ENCODE data around the gene PADI3.

The PADI3 gene

DNA sequence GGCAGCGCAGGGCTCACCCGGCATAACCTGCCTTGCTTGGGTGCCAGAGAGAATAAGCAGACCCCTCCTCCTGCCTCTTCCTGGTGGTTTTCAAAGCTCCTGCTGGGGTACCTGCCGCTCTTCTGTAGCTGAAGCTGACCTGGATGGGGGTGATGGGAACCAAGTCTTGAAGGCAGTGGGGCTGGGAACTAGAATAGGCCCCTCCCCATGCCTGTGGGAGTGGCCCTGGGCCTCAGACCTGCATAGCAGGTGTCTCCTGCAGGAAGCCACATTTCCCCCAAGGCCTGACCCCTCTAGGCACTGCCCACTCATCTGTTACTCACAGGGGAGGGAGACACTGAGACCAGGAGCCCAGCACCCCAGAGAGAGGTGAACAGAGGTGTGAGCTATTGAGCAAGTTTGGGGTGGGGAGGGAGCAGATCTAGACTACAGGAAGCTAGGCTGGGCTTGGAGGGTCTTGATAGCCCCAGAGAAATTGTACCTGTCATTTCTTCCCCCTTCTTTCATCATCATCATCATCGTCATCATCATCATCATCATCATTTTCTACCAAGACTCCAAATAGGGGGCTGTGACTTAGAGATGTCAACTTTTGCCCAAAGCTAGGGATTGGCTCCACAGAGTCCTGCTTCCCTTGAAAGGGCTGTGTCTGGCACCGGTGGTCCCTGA is 33.9 kb upstream of the PADI3 start:
- DNase-seq, result no peak

DNA sequence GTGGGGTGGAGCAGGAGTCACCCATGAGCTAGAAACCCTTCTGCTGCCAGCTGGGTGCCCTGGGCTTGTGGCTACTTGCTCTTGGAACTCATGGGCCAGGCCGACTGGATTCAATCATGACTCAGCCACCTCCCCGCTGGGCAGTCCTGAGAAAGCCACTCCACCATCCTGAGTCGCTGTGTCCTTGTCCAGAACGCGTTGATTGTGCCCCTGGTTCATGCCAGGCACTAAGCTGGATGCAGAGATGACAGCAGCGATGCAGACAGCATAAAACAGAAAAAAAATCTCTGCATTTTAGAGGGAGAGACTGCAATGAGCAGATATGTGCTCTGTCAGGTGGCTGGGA is 33.4 kb upstream of the PADI3 start:
- no peak for DNase-seq

- DNase-seq, result no peak
Measured at GRCh38 chr1:17216078-17216477, 32.8 kb upstream of the PADI3 start.

- no peak for DNase-seq
Measured at GRCh38 chr1:17217607-17218006, 31.3 kb upstream of the PADI3 start.

DNA sequence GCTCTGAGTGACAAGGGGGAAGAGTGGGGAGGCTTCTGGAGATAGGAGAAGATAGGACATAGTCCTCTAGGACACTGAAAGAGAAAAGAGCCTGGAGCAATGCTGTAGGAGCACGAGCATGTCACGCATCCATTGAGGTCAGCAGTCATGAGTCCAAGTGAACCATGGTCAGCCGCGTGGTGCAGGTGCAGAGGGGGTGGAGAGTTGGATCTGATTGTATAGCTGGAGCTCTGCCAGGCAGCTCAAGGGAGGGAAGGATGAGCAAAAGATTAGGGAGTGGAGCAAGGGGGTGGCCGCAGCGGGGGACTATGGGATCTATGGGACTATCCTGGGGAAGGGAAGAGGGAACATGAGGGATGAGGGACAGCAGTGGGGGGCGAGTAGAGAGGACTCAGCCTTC is 30.0 kb upstream of the PADI3 start:
- DNase-seq, result no peak

DNA sequence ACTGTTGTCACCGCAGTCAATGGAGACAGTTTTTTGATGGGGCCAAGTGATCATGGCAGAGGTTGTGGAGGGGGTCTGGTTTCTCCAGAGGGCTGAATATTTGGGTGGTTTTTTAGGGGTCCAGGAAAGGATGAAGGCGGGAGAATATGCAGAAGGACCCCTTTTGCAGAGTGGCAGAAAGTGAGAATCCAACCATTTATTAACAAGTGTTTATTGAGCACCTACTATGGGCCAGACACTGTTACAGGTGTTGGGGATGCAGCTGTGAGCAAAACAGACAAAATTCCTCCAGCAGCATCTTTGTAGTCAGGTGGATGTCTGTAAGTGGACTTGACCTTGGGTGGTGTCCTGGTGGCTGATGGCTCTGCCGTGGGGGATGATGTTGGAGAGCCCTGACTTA is 28.6 kb upstream of the PADI3 start:
- no peak for DNase-seq

DNA sequence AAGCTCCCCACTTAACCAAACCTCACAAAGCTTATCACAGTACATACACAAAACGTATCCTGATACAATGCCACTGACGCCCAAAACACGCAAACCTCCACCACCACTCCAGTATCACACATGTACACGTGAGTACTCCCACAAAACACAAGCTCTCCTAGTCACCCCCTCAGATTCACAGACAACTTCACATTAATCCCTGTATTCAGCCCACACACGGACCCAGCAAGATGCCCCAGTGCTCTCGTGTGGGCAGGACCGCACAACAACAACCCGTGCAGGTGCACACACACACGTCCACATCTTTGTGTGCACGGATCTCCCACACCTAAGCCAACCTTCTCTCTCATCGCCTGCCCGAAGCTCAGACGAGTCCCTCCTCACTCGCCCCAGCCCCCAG is 26.3 kb upstream of the PADI3 start:
- DNase-seq, result no peak

- DNase-seq, result no peak
Measured at GRCh38 chr1:17224434-17224833, 24.5 kb upstream of the PADI3 start.

DNA sequence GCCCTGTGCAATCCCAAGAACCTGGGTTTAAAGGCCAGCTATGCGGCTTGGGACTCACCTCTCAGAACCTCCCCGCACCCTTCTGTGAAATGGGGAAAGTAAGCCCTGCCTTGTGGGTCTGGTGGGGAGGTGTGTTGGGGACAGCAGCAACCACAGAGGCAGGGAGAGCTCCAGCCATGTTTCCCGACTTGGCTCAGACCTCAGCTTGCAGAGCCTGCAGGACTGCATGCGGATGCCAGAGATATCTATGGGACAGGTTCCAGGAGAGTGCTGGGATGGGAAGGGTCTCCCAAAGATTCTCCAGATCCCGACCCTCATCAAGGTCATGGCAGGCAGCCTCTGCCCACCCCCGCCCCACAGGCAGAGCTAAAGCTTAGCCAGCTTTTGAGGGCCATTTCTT is 23.8 kb upstream of the PADI3 start:
- no peak for DNase-seq

DNA sequence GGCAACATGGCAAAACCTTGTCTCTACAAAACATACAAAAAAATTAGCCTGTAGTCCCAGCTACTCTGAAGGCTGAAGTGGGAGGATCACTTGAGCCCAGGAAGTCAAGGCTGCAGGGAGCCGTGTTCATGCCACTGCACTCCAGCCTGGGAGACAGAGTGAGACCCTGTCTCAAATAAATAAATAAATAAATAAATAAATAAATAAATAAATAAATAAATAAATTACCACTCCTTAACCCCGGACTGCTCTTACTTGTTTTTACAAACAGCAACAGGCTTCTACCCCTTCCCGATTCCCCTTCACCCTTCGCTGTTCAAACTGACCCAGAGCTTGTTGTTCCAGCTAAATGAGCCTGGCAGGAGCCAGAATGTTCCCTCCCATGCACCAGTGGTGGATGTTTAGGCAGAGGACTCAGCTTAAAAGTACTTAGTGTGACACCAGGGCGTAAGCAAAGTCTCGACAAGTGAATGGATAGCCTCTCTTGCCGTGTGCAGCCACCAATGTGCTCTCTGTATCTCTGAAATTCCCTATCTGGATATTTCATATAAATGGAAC is 21.5 kb upstream of the PADI3 start:
- no peak for DNase-seq

DNA sequence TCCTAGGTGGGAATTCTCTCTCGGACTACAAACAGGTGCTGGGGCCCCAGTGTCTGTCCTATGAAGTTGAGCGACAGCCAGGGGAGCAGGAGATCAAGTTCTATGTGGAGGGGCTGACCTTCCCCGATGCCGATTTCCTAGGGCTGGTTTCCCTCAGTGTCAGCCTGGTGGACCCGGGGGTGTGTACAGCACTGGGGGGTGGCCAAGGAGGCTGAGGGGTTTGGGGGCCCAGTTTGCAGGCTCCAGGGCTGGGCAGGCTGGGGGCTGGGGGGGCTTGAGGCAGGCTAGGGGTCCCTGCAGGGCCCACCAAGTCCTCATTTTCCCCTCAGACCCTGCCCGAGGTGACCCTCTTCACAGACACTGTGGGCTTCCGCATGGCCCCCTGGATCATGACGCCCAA is 20.3 kb upstream of the PADI3 start:
- no peak for DNase-seq

GRCh38 chr1:17229379-17229778 is 19.5 kb upstream of the PADI3 start:
- DNase-seq, result no peak

DNA sequence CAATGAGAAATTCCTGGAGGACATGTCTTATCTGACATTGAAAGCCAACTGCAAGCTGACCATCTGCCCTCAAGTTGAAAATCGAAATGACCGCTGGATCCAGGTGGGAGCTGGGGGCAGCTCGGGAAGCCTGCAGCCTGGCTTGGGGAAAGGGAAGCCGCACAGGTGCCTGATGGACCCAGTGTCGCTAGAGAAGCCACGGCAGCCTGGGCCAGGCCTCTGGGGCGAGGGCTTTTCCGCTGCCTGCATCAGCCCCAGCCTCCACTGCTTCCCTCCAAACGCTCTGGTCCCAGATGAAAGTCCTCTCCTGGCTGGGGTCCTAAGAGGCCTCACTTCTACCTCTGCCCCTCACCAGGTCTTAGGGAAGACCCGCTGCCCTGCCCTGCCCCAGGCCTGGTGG is 18.8 kb upstream of the PADI3 start:
- no peak for DNase-seq

DNA sequence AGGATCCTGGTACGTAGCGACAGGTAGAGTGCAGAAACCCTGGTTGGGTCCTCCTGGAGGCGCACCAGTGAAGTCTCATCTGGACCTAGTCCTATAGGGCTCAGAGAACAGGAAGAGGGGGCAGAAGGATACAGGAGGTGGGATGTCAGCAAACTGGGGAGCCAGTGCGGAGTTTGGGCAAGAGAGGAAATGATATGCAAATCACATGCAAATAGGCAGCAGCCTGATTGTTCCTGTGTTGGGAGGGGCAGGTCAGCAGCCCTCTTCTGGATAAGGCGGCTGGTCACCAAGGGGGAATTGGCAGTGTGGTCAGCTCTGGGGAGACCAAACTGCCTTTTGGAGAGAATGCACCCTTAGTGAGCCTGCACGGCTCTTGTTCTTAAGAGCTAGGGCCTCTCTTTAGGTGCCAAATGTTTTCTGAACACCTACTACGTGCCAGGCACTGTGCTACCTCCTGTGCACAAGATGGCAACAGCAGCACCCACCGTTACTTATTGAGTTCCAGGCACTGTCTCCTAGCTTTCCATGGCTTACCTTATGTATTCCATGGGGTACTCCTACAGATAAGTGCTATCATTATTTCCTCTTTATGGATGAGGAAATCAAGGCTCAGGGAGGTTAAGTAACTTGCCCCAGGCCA is 18.1 kb upstream of the PADI3 start:
- DNase-seq, result no peak

- DNase-seq, result no peak
Measured at GRCh38 chr1:17232759-17233661, 15.9 kb upstream of the PADI3 start.

GRCh38 chr1:17233675-17234320 is 15.1 kb upstream of the PADI3 start:
- no peak for DNase-seq

DNA sequence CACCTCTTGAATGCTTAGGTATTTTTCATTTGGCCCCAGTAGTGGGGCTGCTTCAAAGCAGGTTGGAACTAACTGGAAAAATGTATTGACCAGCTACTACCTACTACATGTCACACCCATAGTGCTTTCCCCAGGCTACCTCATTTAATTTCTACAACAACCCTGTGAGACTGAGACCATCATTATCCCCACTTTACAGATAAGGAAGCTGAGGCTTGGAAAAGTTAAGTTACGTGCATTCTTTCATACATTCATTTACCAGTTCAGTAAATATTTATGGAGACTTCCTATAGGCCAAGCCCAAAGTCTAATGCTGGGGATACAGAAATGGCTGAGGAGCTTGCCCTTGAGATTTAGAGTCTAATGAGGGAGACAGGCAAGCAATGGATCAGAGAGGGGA is 14.5 kb upstream of the PADI3 start:
- DNase-seq, result no peak

DNA sequence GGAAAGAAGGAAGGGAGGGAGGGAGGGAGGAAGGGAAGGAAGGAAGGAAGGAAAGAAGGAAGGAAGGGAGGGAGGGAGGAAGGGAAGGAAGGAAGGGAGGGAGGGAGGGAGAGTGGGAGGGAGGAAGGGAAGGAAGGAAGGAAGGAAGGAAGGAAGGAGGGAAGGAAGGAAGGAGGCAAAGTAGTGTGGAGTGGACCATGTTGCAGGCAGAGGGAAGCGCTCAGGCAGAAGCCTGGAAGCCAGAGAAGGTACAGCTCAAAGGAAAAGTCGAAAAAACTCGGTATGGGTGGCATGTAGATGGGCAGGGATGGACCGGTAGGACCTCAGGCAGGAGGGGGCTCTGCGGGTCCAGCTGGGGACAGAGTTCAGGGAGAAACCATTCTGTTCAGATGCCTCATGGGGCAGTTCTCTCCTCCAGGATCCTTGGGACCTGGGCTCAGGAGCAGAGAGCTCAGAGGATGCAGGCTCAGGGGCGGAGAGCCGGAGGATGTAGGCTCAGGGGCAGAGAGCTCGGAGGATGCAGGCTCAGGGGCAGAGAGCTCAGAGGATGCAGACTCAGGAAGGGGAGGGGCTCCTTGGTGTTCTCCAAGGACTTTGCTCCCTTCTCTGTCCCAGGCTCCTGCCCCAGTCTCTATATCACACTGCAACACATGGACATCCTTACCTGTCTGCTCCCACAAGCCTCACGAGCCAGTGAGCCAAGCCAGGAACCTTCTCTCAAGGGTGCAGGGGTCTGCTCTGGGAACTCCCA is 13.6 kb upstream of the PADI3 start:
- no peak for DNase-seq

DNA sequence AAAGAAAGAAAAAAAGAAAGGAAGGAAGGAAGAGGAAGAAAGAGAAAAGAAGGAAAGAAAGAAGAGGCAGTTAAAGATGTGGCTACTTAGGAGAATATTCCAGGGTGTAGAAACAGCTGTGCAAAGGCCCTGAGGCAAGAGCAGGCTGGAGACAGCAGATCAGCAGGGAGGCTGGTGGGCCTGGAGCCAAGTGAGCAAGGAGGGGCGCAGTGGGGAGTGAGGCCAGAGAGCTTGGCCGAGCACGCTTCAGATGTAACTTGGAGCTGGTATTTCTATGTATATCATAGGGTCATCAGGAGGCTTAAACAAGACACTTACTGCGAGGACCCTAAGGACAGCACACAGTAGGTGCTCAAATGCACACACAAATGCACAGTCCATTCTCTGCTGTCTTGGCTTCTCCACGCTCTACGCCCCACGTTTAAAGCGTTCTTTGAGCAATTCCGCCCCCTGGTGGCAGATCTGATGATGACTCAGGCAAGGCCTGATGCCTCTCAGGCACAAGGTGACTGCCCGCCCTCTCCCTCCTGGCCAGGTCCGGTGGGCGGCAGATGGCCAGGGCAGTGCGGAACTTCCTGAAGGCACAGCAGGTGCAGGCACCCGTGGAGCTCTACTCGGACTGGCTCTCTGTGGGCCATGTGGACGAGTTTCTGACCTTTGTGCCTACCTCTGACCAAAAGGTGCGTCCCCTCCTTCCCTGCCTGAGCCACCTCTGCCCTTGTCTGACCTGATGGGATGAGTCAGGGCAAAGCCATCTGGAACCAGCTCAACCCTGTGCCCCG is 11.9 kb upstream of the PADI3 start:
- peak; percentile 70 for DNase-seq

- DNase-seq, result no peak
Measured at GRCh38 chr1:17237561-17237903, 11.4 kb upstream of the PADI3 start.

- DNase-seq, result peak; percentile 59
Measured at GRCh38 chr1:17239420-17239819, 9.5 kb upstream of the PADI3 start.

All from right kidney (tissue), 1 donor.